Fibroblast of lung (primary cell): ENCODE measurements around the gene PAK2.

Experiments used
- EZH2 ChIP-seq: IDR thresholded peaks from 2 replicates; pipeline ENCODE4 v1.5.1; 2012; ENCODE audit warnings: low read length, control low read depth, mild to moderate bottlenecking; ENCODE audit errors: missing control alignments
- TF ChIP-seq, protein P1 (sequence below), 2 donors: IDR thresholded peaks in 1 of 2; conservative IDR thresholded peaks in 1 of 2; 1 replicate in 1 of 2; 2 replicates in 1 of 2; pipeline ENCODE4 v1.5.1; 2011 to 2012; ENCODE audit warnings: low read length in 2 of 2, control low read depth in 1 of 2, inconsistent platforms in 1 of 2, low read depth in 1 of 2, mild to moderate bottlenecking in 1 of 2

DNA sequence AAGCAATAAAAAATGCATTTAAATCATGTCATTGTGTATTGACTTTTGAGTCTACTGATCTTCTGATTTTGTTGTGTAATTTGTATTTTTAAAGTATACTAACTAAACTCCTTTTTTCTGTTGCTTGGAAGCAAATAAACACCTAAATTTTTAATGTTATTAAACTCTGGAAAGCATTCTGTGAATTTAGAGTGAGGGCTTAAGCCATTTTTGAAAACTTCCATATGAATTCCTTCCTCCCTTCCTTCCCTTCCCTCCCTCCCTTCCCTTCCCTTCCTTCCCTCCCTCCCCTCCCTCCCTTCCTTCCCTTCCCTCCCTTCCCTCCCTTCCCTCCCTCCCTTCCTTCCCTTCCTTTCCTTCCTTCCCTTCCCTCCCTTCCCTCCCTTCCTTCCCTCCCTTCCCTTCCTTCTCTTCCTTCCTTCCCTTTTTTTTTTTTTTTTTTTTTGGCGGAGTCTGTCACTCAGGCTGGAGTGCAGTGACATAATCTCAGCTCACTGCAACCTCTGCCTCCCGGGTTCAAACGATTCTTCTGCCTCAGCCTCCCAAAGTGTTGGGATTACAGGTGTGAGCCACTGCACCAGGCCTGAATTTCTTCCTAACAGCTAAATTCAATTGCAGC, 71.4 kb downstream of the PAK2 start:
- TF ChIP-seq, protein P1, sequence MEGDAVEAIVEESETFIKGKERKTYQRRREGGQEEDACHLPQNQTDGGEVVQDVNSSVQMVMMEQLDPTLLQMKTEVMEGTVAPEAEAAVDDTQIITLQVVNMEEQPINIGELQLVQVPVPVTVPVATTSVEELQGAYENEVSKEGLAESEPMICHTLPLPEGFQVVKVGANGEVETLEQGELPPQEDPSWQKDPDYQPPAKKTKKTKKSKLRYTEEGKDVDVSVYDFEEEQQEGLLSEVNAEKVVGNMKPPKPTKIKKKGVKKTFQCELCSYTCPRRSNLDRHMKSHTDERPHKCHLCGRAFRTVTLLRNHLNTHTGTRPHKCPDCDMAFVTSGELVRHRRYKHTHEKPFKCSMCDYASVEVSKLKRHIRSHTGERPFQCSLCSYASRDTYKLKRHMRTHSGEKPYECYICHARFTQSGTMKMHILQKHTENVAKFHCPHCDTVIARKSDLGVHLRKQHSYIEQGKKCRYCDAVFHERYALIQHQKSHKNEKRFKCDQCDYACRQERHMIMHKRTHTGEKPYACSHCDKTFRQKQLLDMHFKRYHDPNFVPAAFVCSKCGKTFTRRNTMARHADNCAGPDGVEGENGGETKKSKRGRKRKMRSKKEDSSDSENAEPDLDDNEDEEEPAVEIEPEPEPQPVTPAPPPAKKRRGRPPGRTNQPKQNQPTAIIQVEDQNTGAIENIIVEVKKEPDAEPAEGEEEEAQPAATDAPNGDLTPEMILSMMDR (conservative IDR thresholded peaks at IDR 0.05 in 1 of 2, IDR thresholded peaks at IDR 0.05 in 1 of 2; ENCODE audit: low read depth in 1 of 2, low read length in 2 of 2): no peak
- TF ChIP-seq EZH2: no peak
